Pancreas (tissue), 10 donors: ENCODE results near the gene VWA8. TPM values are rescaled to one million over a fixed set of nuclear protein-coding genes. Genes with fewer than 3 reads are reported as not detected.

Experiments used
- ATAC-seq, 4 donors: fragments of 200-7000 bp; cut with Tn5 transposase; one replicate each; pipeline versions ENCODE4 v1.8.0 to v1.9.1; 2020; ENCODE audit warnings: mild to moderate bottlenecking in 4 of 4, moderate library complexity in 4 of 4
- DNase-seq, 6 donors: peaks; one replicate each; pipeline ENCODE4 v3.0.0-alpha.2; 2020
- FAIRE-seq: peaks from 2 replicates; lab custom pipeline; 2012; peaks lifted over from hg19 to GRCh38; lab: Jason Lieb, UNC
- H3K27ac ChIP-seq, 4 donors: fragments of 200-600 bp; sonication (generic); 1 replicate in 3 of 4; 2 replicates in 1 of 4; pipeline versions ENCODE4 v1.5.0 to v1.8.0; 2020
- H3K27me3 ChIP-seq, 4 donors: fragments of 200-600 bp; one replicate each; pipeline ENCODE4 v1.8.0; 2021
- H3K36me3 ChIP-seq, 3 donors: fragments of 200-600 bp; sonication (generic) in 1 of 3; one replicate each; pipeline versions ENCODE4 v1.5.0 to v1.8.0; 2020 to 2021
- H3K4me1 ChIP-seq, 3 donors: fragments of 200-600 bp; one replicate each; pipeline ENCODE4 v1.8.0; 2021
- H3K4me3 ChIP-seq, 4 donors: fragments of 200-600 bp; sonication (generic) in 2 of 4; one replicate each; pipeline versions ENCODE4 v1.5.0 to v1.8.0; 2020 to 2021
- H3K9me3 ChIP-seq, 4 donors: fragments of 200-600 bp; one replicate each; pipeline ENCODE4 v1.8.0; 2021
- CTCF ChIP-seq, 4 donors: fragments of 200-600 bp; sonication (generic) in 3 of 4; IDR thresholded peaks; one replicate each; pipeline versions ENCODE4 v1.5.0 to v1.8.0; 2021; ENCODE audit warnings: antibody characterized with exemption in 4 of 4
- WGBS, 2 donors: extraction: QIAGEN DNeasy Blood & Tissue Kit; methylation state at CpG; one replicate each; pipeline ENCODE4 v1.1.7; 2013; 5-methylcytosine and 5-hydroxymethylcytosine counted together
- intact Hi-C, 3 donors: fragments of 100-400 bp; cut with DNase I; formaldehyde crosslinking; loops; one replicate each; pipeline versions ENCODE4 v1.11.1 to v1.14.2; 2022
- polyA plus RNA-seq, 2 donors: library from polyadenylated mRNA; stranded (reverse); fragments of 200-250 nt; gene quantifications; one replicate each; pipeline ENCODE4 v1.2.3, GENCODE V29; 2013
- total RNA-seq, 6 donors: library from RNA; stranded (reverse); fragmentation: NEBNext Ultra II Directional in 4 of 6; extraction: Animal tissue kit (Norgen Biotek cat#: 25700) in 4 of 6; gene quantifications; one replicate each; pipeline versions ENCODE4 v1.2.1 to v1.2.4, GENCODE V29; 2021 to 2023
- donor health status: healthy with polysubstance abuse.
- donor health status: DM: no; HTN: no; CAD: no; lungs with moderate emphysema.
- donor health status: DM: no; HTN: no; CAD: no.
- donor health status: control.
- donor health status: control.
- donor health status: Bipolar disorder and iron deficiency.
- donor health status: DM: yes; HTN: yes; CAD: no.
- donor health status: DM: no; HTN: no; CAD: no.
- donor health status: DM: no; HTN: no; CAD: no.
- donor health status: DM: yes; HTN: yes; CAD: no.

The VWA8 gene
- total and polyA plus RNA-seq, 8 donors = 3.3 to 15.8 (median 9.2) TPM

GRCh38 chr13:41697578-41697977 lies 263.3 kb downstream of the VWA8 start:
- ATAC-seq = no peak
- H3K4me1 ChIP-seq = peaks cover 24 to 47% (median 39%) of the 10 kb centered on the region in 3 donors
- H3K27ac ChIP-seq = peak overlapping the region in 1 of 4 donors; percentile 59
- FAIRE-seq = no peak
- no peaks in the 10 kb centered on the region for H3K9me3 ChIP-seq
- 97 to 99% methylated on average over 6 of the region's 6 CpGs for WGBS, 2 donors
- no peaks in the 10 kb centered on the region for H3K36me3 ChIP-seq
- peaks cover 0 to 5% (median 0%) of the 10 kb centered on the region in 4 donors for H3K27me3 ChIP-seq
- peak in 1 of 6 donors; percentile 11 for DNase-seq
- intact Hi-C loops = no loop called here
- no peak for TF ChIP-seq CTCF (IDR thresholded peaks at IDR 0.05)
- H3K4me3 ChIP-seq = no peak overlapping the region

GRCh38 chr13:41696163-41697003 lies 264.5 kb downstream of the VWA8 start:
- H3K4me1 ChIP-seq = peaks cover 24 to 46% (median 35%) of the 10 kb centered on the region in 3 donors
- intact Hi-C loops = no loop called here
- ATAC-seq = peak in 3 of 4 donors; percentile 35 to 60 (median 60)
- peaks cover 0 to 9% (median 0%) of the 10 kb centered on the region in 4 donors for H3K27me3 ChIP-seq
- H3K4me3 ChIP-seq = no peak overlapping the region
- H3K36me3 ChIP-seq = peaks cover 0 to 2% (median 0%) of the 10 kb centered on the region in 3 donors
- peak overlapping the region in 3 of 4 donors; percentile 10 to 59 (median 15) for H3K27ac ChIP-seq
- no peaks in the 10 kb centered on the region for H3K9me3 ChIP-seq
- DNase-seq = no peak
- no peak for TF ChIP-seq CTCF (IDR thresholded peaks at IDR 0.05)
- peak; percentile 47 for FAIRE-seq

GRCh38 chr13:41694545-41695301 lies 266.2 kb downstream of the VWA8 start:
- FAIRE-seq = no peak
- peak; percentile 77 to 91 (median 88) for ATAC-seq
- Histone ChIP-seq H3K4me1 (peaks cover 17 to 33% (median 26%) of the 10 kb centered on the region in 3 donors), H3K4me3 (no peak overlapping the region), H3K27ac (peak overlapping the region in 2 of 4 donors; percentile 15 to 59), H3K27me3 (peaks cover 0 to 10% (median 0%) of the 10 kb centered on the region in 4 donors), H3K36me3 (peaks cover 0 to 7% (median 0%) of the 10 kb centered on the region in 3 donors), H3K9me3 (no peaks in the 10 kb centered on the region)
- intact Hi-C loops = no loop called here
- no peak for TF ChIP-seq CTCF (IDR thresholded peaks at IDR 0.05)
- WGBS, 2 donors = 36 to 41% methylated on average over 5 of the region's 5 CpGs
- peak in 4 of 6 donors; percentile 26 to 37 (median 28) for DNase-seq

GRCh38 chr13:41693434-41693833 lies 267.5 kb downstream of the VWA8 start:
- Histone ChIP-seq H3K27ac (no peak overlapping the region), H3K9me3 (no peaks in the 10 kb centered on the region), H3K4me3 (no peak overlapping the region), H3K4me1 (peaks cover 17 to 27% (median 26%) of the 10 kb centered on the region in 3 donors), H3K27me3 (peaks cover 0 to 10% (median 0%) of the 10 kb centered on the region in 4 donors), H3K36me3 (peaks cover 0 to 7% (median 0%) of the 10 kb centered on the region in 3 donors)
- WGBS, 2 donors = 49 to 59% methylated on average over 1 of the region's 1 CpG
- FAIRE-seq = no peak
- no peak for TF ChIP-seq CTCF (IDR thresholded peaks at IDR 0.05)
- no peak for ATAC-seq
- DNase-seq = no peak
- intact Hi-C loops = no loop called here
